Heart left ventricle (tissue), 13 donors: ENCODE data around the gene OPCML.

Experiments
- CTCF ChIP-seq, 12 donors: fragments of 200-600 bp; sonication (generic) in 4 of 12; IDR thresholded peaks; one replicate each; pipeline versions ENCODE4 v1.5.0 to v1.8.0; 2018 to 2022; ENCODE audit warnings: antibody characterized with exemption in 12 of 12, mild to moderate bottlenecking in 5 of 12
- POLR2A ChIP-seq, 2 donors: fragments of 450-650 bp; IDR thresholded peaks; one replicate each; pipeline ENCODE4 v1.6.1; 2017; ENCODE audit warnings: antibody characterized with exemption in 2 of 2, mild to moderate bottlenecking in 2 of 2, moderate library complexity in 2 of 2
- donor health status: ischemic (EF 13 %, LVEDD 7.1; RV severe dilation, severe dysfunction).
- donor health status: DM: no; HTN: yes; CAD: no.
- donor health status: DM: no; HTN: no; CAD: no.
- donor health status: ischemic (EF 25% LVEDD 6.9; RV normal size, moderate dysfunction).
- donor health status: ischemic (EF 25% LVEDD 5.7; RV mildly dilated, moderate dysfunction).
- donor health status: ischemic (EF 35%, LVEDD 5.7; RV mildly dilated, moderate dysfunction).
- donor health status: nonischemic (EF 11% LVEDD 7.7; RV severe dilation, severe dysfunction).
- donor health status: DM: yes; HTN: yes; CAD: no.
- donor health status: PGD.
- donor health status: ischemic (EF 29% LVEDD 5.4; RV normal size, mild dysfunction).
- donor health status: nonischemic (EF 23%, LVEDD 6.1; RV moderate dilation, normal function).

GRCh38 chr11:133560472-133560855, 28.2 kb upstream of the OPCML start:
- no peak for TF ChIP-seq POLR2A (IDR thresholded peaks at IDR 0.05)
- TF ChIP-seq CTCF (IDR thresholded peaks at IDR 0.05) = no peak
